Measurements from ENCODE around the gene PHYKPL. TPM values are rescaled to one million over a fixed set of nuclear protein-coding genes. Genes with fewer than 3 reads are reported as not detected.

Gene PHYKPL
- total and polyA plus RNA-seq, 2 of the 8 experiments (the other 6 are each of a cell fraction or from before 2014, with no cell fraction given) = 25.1 to 32.1 TPM

GRCh38 chr5:178256746-178257145 is 24.1 kb upstream of the PHYKPL start:
- Histone ChIP-seq H3K4me1 (replicated peaks in 1 of 4; ENCODE audit: control insufficient read depth in 3 of 4, insufficient read depth in 4 of 4, low read length in 3 of 4) (peaks cover 0 to 3% (median 1%) of the 10 kb centered on the region in 4 experiments; a peak in 3 of 7 replicates), H3K4me3 (ENCODE audit: extremely low read depth in 1 of 4, insufficient read depth in 2 of 4, low read depth in 3 of 4, low read length in 4 of 4) (no peak overlapping the region), H2AK5ac (ENCODE audit: low read depth, low read length) (no peak overlapping the region), H3K56ac (replicated peaks; ENCODE audit: insufficient read length, low read depth, low read length) (no peak overlapping the region), H3K23me2 (ENCODE audit: low read depth, low read length) (no peaks in the 10 kb centered on the region), H3K79me1 (ENCODE audit: low read depth, low read length) (no peaks in the 10 kb centered on the region), H2BK15ac (ENCODE audit: low read length) (no peak overlapping the region), H3K9ac (replicated peaks in 1 of 4; ENCODE audit: extremely low read depth in 1 of 4, low read depth in 3 of 4, low read length in 3 of 4) (no peak overlapping the region), H2BK120ac (replicated peaks; ENCODE audit: low read depth, low read length) (no peak overlapping the region), H2AFZ (ENCODE audit: low read length) (no peak overlapping the region), H3K27me3 (replicated peaks in 1 of 4; ENCODE audit: control insufficient read depth in 3 of 4, extremely low read depth in 1 of 4, insufficient read depth in 3 of 4, low read length in 3 of 4) (no peaks in the 10 kb centered on the region; a peak in 1 of 7 replicates), H3K4ac (replicated peaks; ENCODE audit: insufficient read length, low read depth, low read length) (no peak overlapping the region), H4K8ac (ENCODE audit: extremely low read depth, insufficient read depth, low read length) (no peak overlapping the region), H4K5ac (ENCODE audit: insufficient read length, low read depth, low read length) (no peak overlapping the region), H2BK12ac (ENCODE audit: low read depth, low read length) (no peak overlapping the region), H3K18ac (ENCODE audit: extremely low read depth, low read length) (no peak overlapping the region), H4K20me1 (replicated peaks in 1 of 2; ENCODE audit: control insufficient read depth in 1 of 2, insufficient read depth in 2 of 2, low read length in 2 of 2) (no peaks in the 10 kb centered on the region), H3K36me3 (ENCODE audit: control insufficient read depth in 2 of 4, insufficient read depth in 4 of 4, low read length in 3 of 4) (no peaks in the 10 kb centered on the region), H3K4me2 (ENCODE audit: insufficient read depth in 1 of 2, low read depth in 2 of 2, low read length in 2 of 2) (no peak overlapping the region), H4K91ac (replicated peaks; ENCODE audit: insufficient read length, low read length) (no peak overlapping the region), H3K23ac (ENCODE audit: insufficient read length) (no peak overlapping the region), H2BK5ac (ENCODE audit: low read depth, low read length) (no peak overlapping the region), H3K14ac (ENCODE audit: insufficient read length) (no peak overlapping the region), H2BK20ac (ENCODE audit: low read length) (no peak overlapping the region), H3K9me3 (ENCODE audit: insufficient read depth in 2 of 2, low read depth in 1 of 2, low read length in 1 of 2) (no peaks in the 10 kb centered on the region), H3K27ac (ENCODE audit: low read depth, low read length) (no peak overlapping the region), H3K79me2 (ENCODE audit: control insufficient read depth in 1 of 2, insufficient read depth in 2 of 2, low read length in 2 of 2) (no peaks in the 10 kb centered on the region)
- no peak for DNase-seq (ENCODE audit: low read depth in 1 of 2, low spot score in 2 of 2)
- 89% methylated on average over 19 of the region's 19 CpGs; no CpG with 5 or more reads in 1 of the 2 experiments for WGBS, 2 experiments (ENCODE audit: extremely low coverage in 1 of 2, insufficient coverage in 1 of 2, insufficient read length in 1 of 2, insufficient replicate concordance in 2 of 2, low coverage in 1 of 2, low lambda C conversion rate in 2 of 2, missing lambda C conversion rate in 1 of 2)
- ChIA-PET CTCF (ENCODE audit: partially characterized antibody) (no interaction called here), POLR2A (ENCODE audit: partially characterized antibody) (interaction anchor here (0.6 to 0.7 kb wide), 2 partner anchors 18 to 39 kb away, joined by 3 read pairs; no protein-coding TSS in a partner anchor)
- no peak for FAIRE-seq
- TF ChIP-seq SAP30 (IDR thresholded peaks at IDR 0.05; ENCODE audit: insufficient read depth, insufficient replicate concordance, low read length) = no peak
- no peak for TF ChIP-seq CBX8 (IDR thresholded peaks at IDR 0.05; ENCODE audit: borderline replicate concordance, low read depth, low read length)
- no peak for TF ChIP-seq HDAC6 (IDR thresholded peaks at IDR 0.05; ENCODE audit: low read depth, low read length)
- TF ChIP-seq ATF2 (IDR thresholded peaks at IDR 0.05; ENCODE audit: low read length) = no peak
- TF ChIP-seq ZNF274 (IDR thresholded peaks at IDR 0.05; ENCODE audit: borderline replicate concordance, extremely low read depth, low read length) = no peak
- TF ChIP-seq CREB1 (IDR thresholded peaks at IDR 0.05) = no peak
- no peak for TF ChIP-seq ASH2L (IDR thresholded peaks at IDR 0.05; ENCODE audit: low read length)
- no peak for TF ChIP-seq KDM5A (IDR thresholded peaks at IDR 0.05; ENCODE audit: low read length)
- TF ChIP-seq SP2 (IDR thresholded peaks at IDR 0.05; ENCODE audit: low read length) = no peak
- no peak for TF ChIP-seq ATF3 (IDR thresholded peaks at IDR 0.05; ENCODE audit: insufficient read depth, low read depth, low read length)
- no peak for TF ChIP-seq SRF (IDR thresholded peaks at IDR 0.05; ENCODE audit: low read depth, low read length)
- no peak for TF ChIP-seq YY1 (IDR thresholded peaks at IDR 0.05; ENCODE audit: low read depth, low read length)
- no peak for TF ChIP-seq RFX5 (IDR thresholded peaks at IDR 0.05; ENCODE audit: borderline replicate concordance, low read depth, low read length)
